CD4-positive, alpha-beta memory T cell (primary cell): ENCODE measurements around the gene SETD1A. TPM values are rescaled to one million over a fixed set of nuclear protein-coding genes. Genes with fewer than 3 reads are reported as not detected.
A peak's percentile ranks its signal among the peaks of the same experiment; 100 is the strongest.

Experiments
- CTCF ChIA-PET: fragments of 350-600 bp; sonication (Branson Sonifier 250); formaldehyde crosslinking; loops from one replicate; lab custom pipeline; 2021; ENCODE audit warnings: inconsistent platforms; ENCODE audit not compliant: partially characterized antibody; lab: Charles Lee
- POLR2A ChIA-PET: fragments of 350-600 bp; sonication (Branson Sonifier 250); formaldehyde crosslinking; loops from one replicate; lab custom pipeline; 2021; ENCODE audit not compliant: partially characterized antibody; lab: Charles Lee
- DNase-seq, 5 donors: peaks; one replicate each; pipeline versions ENCODE4 v3.0.0 to v3.0.0-alpha.2; 2020 to 2022; ENCODE audit warnings: mixed read lengths in 1 of 5
- H3K27ac ChIP-seq: one replicate; pipeline ENCODE4 v1.7.0; 2013; ENCODE audit warnings: low read depth, low read length
- H3K27me3 ChIP-seq: 2 replicates; pipeline ENCODE4 v1.7.0; 2013; ENCODE audit warnings: mild to moderate bottlenecking, low read length, moderate library complexity; ENCODE audit not compliant: insufficient read depth
- H3K36me3 ChIP-seq: 2 replicates; pipeline ENCODE4 v1.7.0; 2013; ENCODE audit warnings: mild to moderate bottlenecking, low read length, moderate library complexity; ENCODE audit not compliant: insufficient read depth
- H3K4me1 ChIP-seq: 2 replicates; pipeline ENCODE4 v1.7.0; 2013; ENCODE audit warnings: mild to moderate bottlenecking, low read length, moderate library complexity; ENCODE audit not compliant: insufficient read depth
- H3K4me3 ChIP-seq, 2 donors: one replicate each; pipeline ENCODE4 v1.7.0; 2013; ENCODE audit warnings: low read length in 2 of 2, mild to moderate bottlenecking in 1 of 2
- H3K9me3 ChIP-seq, 2 donors: one replicate each; pipeline ENCODE4 v1.7.0; 2013; ENCODE audit warnings: low read length in 2 of 2, control low read depth in 1 of 2; ENCODE audit not compliant: control insufficient read depth in 1 of 2
- H3K27ac Mint-ChIP-seq, 7 donors: one replicate each; pipeline ENCODE4 v1.8.0; 2020 to 2021; ENCODE audit warnings: mixed read lengths in 7 of 7, mild to moderate bottlenecking in 6 of 7, inconsistent platforms in 3 of 7, moderate library complexity in 3 of 7
- H3K27me3 Mint-ChIP-seq, 2 donors: one replicate each; pipeline ENCODE4 v1.8.0; 2020 to 2021; ENCODE audit warnings: mixed read lengths in 2 of 2
- H3K36me3 Mint-ChIP-seq, 2 donors: one replicate each; pipeline ENCODE4 v1.8.0; 2020 to 2021; ENCODE audit warnings: mixed read lengths in 2 of 2, inconsistent platforms in 1 of 2, mild to moderate bottlenecking in 1 of 2
- H3K4me1 Mint-ChIP-seq, 4 donors: one replicate each; pipeline ENCODE4 v1.8.0; 2020 to 2021; ENCODE audit warnings: mixed read lengths in 4 of 4, mild to moderate bottlenecking in 1 of 4
- H3K4me3 Mint-ChIP-seq, 8 donors: one replicate each; pipeline ENCODE4 v1.8.0; 2020 to 2021; ENCODE audit warnings: mixed read lengths in 8 of 8, mild to moderate bottlenecking in 7 of 8, moderate library complexity in 6 of 8, inconsistent platforms in 3 of 8
- H3K9me3 Mint-ChIP-seq, 8 donors: one replicate each; pipeline ENCODE4 v1.8.0; 2020 to 2021; ENCODE audit warnings: mixed read lengths in 8 of 8, mild to moderate bottlenecking in 5 of 8, inconsistent platforms in 3 of 8, moderate library complexity in 1 of 8
- intact Hi-C: fragments of 100-400 bp; cut with micrococcal nuclease; formaldehyde crosslinking; loops from one replicate; pipeline ENCODE4 v1.15.1; 2023
- polyA plus RNA-seq, 2 donors: library from polyadenylated mRNA; unstranded; fragments of 300-500 nt; fragmentation: Illumina TruSeq; gene quantifications; one replicate each; pipeline ENCODE4 v1.2.3, GENCODE V29; 2021
- total RNA-seq, 2 experiments: library from RNA; stranded (reverse); gene quantifications; one replicate each; pipeline ENCODE4 v1.2.3, GENCODE V29; 2021

SETD1A gene
- total and polyA plus RNA-seq, 4 experiments from 2014 or later = 5.6 to 33.2 (median 32.1) TPM; not detected in 1

- Mint-ChIP-seq H3K27ac (peak overlapping the region in 5 of 7 donors; percentile 54 to 89 (median 86)), H3K27me3 (no peaks in the 10 kb centered on the region), H3K4me1 (peaks cover 2 to 6% (median 4%) of the 10 kb centered on the region in 4 donors), H3K36me3 (no peaks in the 10 kb centered on the region), H3K4me3 (peak overlapping the region; percentile 61 to 86 (median 82)), H3K9me3 (no peaks in the 10 kb centered on the region)
- DNase-seq = no peak
- peaks cover 11% of the 10 kb centered on the region for H3K4me1 ChIP-seq
- intact Hi-C loops = loop anchor here (5.0 kb wide), 1 partner anchor 39 kb away; the partner anchor contains the start of gene SETD1A
- H3K36me3 ChIP-seq = no peaks in the 10 kb centered on the region
- H3K9me3 ChIP-seq = no peaks in the 10 kb centered on the region
- ChIA-PET CTCF (interaction anchor here (1.1 to 1.8 kb wide), 2 partner anchors 146 kb away, joined by 3 to 4 read pairs; no protein-coding TSS in a partner anchor), POLR2A (interaction anchor here (1.0 to 1.5 kb wide), 3 partner anchors 10 to 146 kb away, joined by 4 to 5 read pairs (median 5); partner anchors contain the start of genes ZNF646 and ZNF668)
- peak overlapping the region; percentile 47 for H3K27ac ChIP-seq
- H3K27me3 ChIP-seq = no peaks in the 10 kb centered on the region
- peak overlapping the region; percentile 60 to 69 for H3K4me3 ChIP-seq
Measured at GRCh38 chr16:30996324-30996984, 38.9 kb downstream of the SETD1A start.

GRCh38 chr16:30996985-30997724, 39.6 kb downstream of the SETD1A start:
- no peaks in the 10 kb centered on the region for H3K9me3 ChIP-seq
- intact Hi-C loops = loop anchor here (1.0 to 5.0 kb wide), 5 partner anchors 36 to 145 kb away; partner anchors contain the start of genes KAT8, SETD1A, STX4 and ZNF646
- H3K4me1 ChIP-seq = peaks cover 11% of the 10 kb centered on the region
- peak; percentile 59 to 82 (median 66) for DNase-seq
- Mint-ChIP-seq H3K36me3 (no peaks in the 10 kb centered on the region), H3K4me1 (peaks cover 2 to 6% (median 4%) of the 10 kb centered on the region in 4 donors), H3K9me3 (no peaks in the 10 kb centered on the region), H3K27me3 (no peaks in the 10 kb centered on the region), H3K27ac (peak overlapping the region in 6 of 7 donors; percentile 54 to 89 (median 85)), H3K4me3 (peak overlapping the region; percentile 67 to 86 (median 82))
- ChIA-PET POLR2A (interaction anchor here (0.7 to 1.5 kb wide), 4 partner anchors 11 to 145 kb away, joined by 3 to 5 read pairs (median 4); partner anchors contain the start of genes ZNF646 and ZNF668), CTCF (interaction anchor here (1.1 kb wide), 1 partner anchor 145 kb away, joined by 3 read pairs; no protein-coding TSS in a partner anchor)
- no peaks in the 10 kb centered on the region for H3K36me3 ChIP-seq
- H3K27ac ChIP-seq = peak overlapping the region; percentile 47
- H3K4me3 ChIP-seq = peak overlapping the region; percentile 60 to 69
- no peaks in the 10 kb centered on the region for H3K27me3 ChIP-seq

- no peaks in the 10 kb centered on the region for H3K9me3 Mint-ChIP-seq
- Histone ChIP-seq H3K27me3 (no peaks in the 10 kb centered on the region), H3K27ac (no peak overlapping the region), H3K4me1 (peaks cover 11% of the 10 kb centered on the region), H3K36me3 (no peaks in the 10 kb centered on the region), H3K9me3 (no peaks in the 10 kb centered on the region), H3K4me3 (peak overlapping the region; percentile 6 to 60)
- intact Hi-C loops = loop anchor here (1.0 to 5.0 kb wide), 5 partner anchors 35 to 144 kb away; partner anchors contain the start of genes KAT8, SETD1A, STX4 and ZNF646
- ChIA-PET CTCF (interaction anchor here (1.1 to 1.9 kb wide), 2 partner anchors 14 to 144 kb away, joined by 3 to 9 read pairs; no protein-coding TSS in a partner anchor), POLR2A (interaction anchor here (0.7 to 1.5 kb wide), 4 partner anchors 37 to 144 kb away, joined by 3 to 5 read pairs (median 4); partner anchors contain the start of genes ZNF646 and ZNF668)
- peaks cover 2 to 6% (median 4%) of the 10 kb centered on the region in 4 donors for H3K4me1 Mint-ChIP-seq
- H3K36me3 Mint-ChIP-seq = no peaks in the 10 kb centered on the region
- no peaks in the 10 kb centered on the region for H3K27me3 Mint-ChIP-seq
- peak overlapping the region; percentile 46 to 86 (median 74) for H3K4me3 Mint-ChIP-seq
- no peak for DNase-seq
- H3K27ac Mint-ChIP-seq = peak overlapping the region in 3 of 7 donors; percentile 18 to 54 (median 22)
Measured at GRCh38 chr16:30997725-30998711, 40.5 kb downstream of the SETD1A start.

GRCh38 chr16:30998852-30999761, 41.6 kb downstream of the SETD1A start:
- ChIA-PET CTCF (interaction anchor here (1.9 kb wide), 1 partner anchor 15 kb away, joined by 9 read pairs; no protein-coding TSS in a partner anchor), POLR2A (interaction anchor here (0.7 kb wide), 2 partner anchors 36 to 74 kb away, joined by 3 read pairs; partner anchors contain the start of gene ZNF668)
- peaks cover 2 to 6% (median 4%) of the 10 kb centered on the region in 4 donors for H3K4me1 Mint-ChIP-seq
- DNase-seq = no peak
- peak overlapping the region in 1 of 7 donors; percentile 9 for H3K27ac Mint-ChIP-seq
- no peak overlapping the region for H3K4me3 ChIP-seq
- H3K27me3 ChIP-seq = no peaks in the 10 kb centered on the region
- H3K9me3 Mint-ChIP-seq = no peaks in the 10 kb centered on the region
- peaks cover 11% of the 10 kb centered on the region for H3K4me1 ChIP-seq
- intact Hi-C loops = loop anchor here (5.0 kb wide), 1 partner anchor 42 kb away; the partner anchor contains the start of gene SETD1A
- no peaks in the 10 kb centered on the region for H3K27me3 Mint-ChIP-seq
- H3K4me3 Mint-ChIP-seq = no peak overlapping the region
- no peaks in the 10 kb centered on the region for H3K9me3 ChIP-seq
- H3K27ac ChIP-seq = no peak overlapping the region
- no peaks in the 10 kb centered on the region for H3K36me3 Mint-ChIP-seq
- no peaks in the 10 kb centered on the region for H3K36me3 ChIP-seq

- no peaks in the 10 kb centered on the region for H3K9me3 ChIP-seq
- H3K27me3 ChIP-seq = no peaks in the 10 kb centered on the region
- no peak overlapping the region for H3K4me3 ChIP-seq
- DNase-seq = no peak
- Mint-ChIP-seq H3K27ac (no peak overlapping the region), H3K4me1 (peaks cover 2 to 6% (median 4%) of the 10 kb centered on the region in 4 donors), H3K27me3 (no peaks in the 10 kb centered on the region), H3K4me3 (no peak overlapping the region), H3K9me3 (no peaks in the 10 kb centered on the region), H3K36me3 (no peaks in the 10 kb centered on the region)
- intact Hi-C loops = no loop called here
- ChIA-PET CTCF (no interaction called here), POLR2A (no interaction called here)
- H3K36me3 ChIP-seq = no peaks in the 10 kb centered on the region
- H3K4me1 ChIP-seq = peaks cover 11% of the 10 kb centered on the region
- H3K27ac ChIP-seq = no peak overlapping the region
Measured at GRCh38 chr16:31000671-31001382, 43.3 kb downstream of the SETD1A start.
